ENCODE measurements around the gene MYH6. TPM values are rescaled to one million over a fixed set of nuclear protein-coding genes. Genes with fewer than 3 reads are reported as not detected.

MYH6 gene
- total RNA-seq: not detected in 2 replicates

DNA sequence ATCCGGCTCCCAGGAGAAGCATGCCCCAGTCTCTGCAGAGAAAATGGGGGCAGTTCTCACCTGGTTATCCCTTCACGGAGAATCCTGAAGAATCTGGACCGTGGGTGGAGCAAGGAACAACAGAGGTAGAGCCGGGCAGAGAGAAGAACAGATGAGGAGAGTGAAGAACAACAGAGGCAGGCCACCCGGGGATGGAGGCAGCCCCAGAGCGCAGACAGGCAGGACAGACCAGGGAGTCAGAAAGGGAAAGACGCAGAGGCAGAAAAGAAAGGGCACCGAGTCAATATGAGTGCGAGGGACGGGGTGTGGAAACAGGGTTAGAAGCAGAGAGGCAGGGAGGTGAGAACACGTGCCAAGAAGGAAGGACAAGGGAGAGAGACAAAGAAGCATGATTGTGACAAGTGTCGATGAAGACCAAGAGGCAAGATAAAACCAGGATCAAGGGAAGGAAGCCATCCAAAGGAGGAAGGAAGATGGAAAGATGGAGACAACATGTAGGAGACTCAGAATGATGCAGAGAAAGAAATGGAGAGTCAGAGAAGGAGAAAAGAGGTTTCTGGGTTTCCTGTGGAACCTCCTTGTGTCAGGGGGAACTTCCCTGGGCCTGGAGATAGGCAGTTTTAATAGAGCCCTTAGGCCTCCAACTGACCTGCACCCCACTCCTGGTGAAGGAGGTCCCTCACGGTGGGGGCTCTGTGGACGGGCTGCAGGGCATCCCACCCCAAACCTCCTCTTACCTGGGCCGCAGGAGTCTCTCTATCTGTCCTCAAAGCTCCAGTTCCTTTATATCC lies at the start of gene MYH6:
MYH6 (minus strand) TSS at position 758 of the 791 bp plus-strand sequence. CDS start 1,050 bp downstream, outside the sequence.

DNA sequence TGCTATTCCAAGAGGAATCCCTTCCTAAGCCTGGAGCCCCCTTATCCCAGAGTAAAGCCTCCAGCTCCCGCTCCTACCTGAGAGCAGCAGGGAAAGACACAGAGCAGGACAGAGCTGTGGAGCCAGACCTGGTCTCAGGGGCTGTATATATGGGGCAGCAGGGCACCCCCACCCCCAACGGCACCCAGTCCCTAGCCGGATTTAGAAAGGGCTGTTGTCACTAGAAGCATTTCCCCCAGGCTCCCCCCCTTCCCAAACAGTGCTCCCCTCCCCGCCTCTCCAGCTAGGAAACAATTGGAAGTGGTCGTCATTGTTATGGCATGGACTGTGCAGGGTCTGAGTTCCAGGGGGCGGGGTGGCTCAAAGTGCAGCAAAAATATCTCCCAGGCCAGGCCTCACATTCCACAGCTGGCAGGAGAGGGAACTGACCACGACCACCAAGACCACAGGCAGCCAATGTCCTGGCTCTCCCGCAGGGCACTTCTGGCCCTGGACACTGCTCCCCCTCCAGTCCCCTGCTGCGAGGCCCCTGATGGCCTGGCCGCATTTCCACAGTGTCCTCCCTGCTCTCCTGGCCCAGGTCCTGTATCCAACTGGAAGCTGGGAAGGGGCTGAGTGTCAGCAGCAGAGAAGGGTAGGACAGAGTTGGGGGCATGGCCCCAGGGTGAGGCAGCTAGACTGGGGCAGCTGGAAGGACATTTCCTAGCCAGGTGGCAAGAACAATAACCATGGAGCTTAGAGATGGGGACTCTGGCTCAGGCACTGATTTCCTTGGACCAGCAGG lies 27.7 kb upstream of the MYH6 start, which contains the start of gene MYH7:
MYH7 (minus strand) TSS at position 118 of the 784 bp plus-strand sequence. CDS start 1,928 bp downstream, outside the sequence.

GRCh38 chr14:23376482-23377197 lies 31.4 kb downstream of the MYH6 start, which contains the start of gene CMTM5:
CMTM5 (plus strand) TSS chr14:23377046; CDS start chr14:23377252, 206 bp downstream.

GRCh38 chr14:23372509-23372908 lies 35.6 kb downstream of the MYH6 start, which contains the start of gene IL25:
IL25 (plus strand) TSS chr14:23372809.

DNA sequence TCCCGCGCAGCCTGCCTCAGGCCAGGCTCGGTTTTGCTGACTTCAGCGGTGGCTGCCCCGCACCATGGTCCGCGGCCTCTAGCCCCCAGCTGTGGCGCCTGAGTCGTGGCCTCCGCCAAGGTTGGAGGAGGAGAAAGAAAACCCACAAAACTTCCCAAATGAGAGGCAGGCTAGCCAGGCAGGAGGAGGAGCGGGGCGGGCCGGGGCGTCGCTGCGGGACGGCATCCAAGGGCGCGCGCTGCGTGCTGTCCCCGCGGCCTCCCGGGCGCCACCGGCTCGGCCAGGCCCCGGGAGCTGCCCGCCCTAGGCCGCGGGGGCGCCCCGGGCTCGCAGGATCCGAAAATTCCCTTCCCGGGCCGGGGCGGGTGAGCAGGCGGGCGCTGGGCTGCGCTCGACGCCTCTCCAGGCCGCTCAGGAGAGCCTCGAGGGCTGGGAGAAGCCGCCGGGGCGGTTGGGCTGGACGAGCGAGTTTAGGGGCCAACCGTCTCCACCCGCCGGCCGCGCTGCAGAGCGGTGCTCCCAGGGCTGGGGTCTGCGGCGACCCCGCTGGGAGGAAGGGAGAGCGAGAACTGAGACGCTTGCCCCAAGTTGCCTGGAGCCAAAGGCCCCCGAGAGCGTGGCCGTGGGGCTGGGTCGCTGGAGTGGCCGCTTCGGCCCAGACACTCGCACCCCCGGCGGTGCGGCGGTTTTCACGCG lies 42.9 kb downstream of the MYH6 start, which contains the start of gene EFS:
EFS (minus strand) TSS at position 137 of the 696 bp plus-strand sequence. CDS start 147 bp downstream, outside the sequence.

DNA sequence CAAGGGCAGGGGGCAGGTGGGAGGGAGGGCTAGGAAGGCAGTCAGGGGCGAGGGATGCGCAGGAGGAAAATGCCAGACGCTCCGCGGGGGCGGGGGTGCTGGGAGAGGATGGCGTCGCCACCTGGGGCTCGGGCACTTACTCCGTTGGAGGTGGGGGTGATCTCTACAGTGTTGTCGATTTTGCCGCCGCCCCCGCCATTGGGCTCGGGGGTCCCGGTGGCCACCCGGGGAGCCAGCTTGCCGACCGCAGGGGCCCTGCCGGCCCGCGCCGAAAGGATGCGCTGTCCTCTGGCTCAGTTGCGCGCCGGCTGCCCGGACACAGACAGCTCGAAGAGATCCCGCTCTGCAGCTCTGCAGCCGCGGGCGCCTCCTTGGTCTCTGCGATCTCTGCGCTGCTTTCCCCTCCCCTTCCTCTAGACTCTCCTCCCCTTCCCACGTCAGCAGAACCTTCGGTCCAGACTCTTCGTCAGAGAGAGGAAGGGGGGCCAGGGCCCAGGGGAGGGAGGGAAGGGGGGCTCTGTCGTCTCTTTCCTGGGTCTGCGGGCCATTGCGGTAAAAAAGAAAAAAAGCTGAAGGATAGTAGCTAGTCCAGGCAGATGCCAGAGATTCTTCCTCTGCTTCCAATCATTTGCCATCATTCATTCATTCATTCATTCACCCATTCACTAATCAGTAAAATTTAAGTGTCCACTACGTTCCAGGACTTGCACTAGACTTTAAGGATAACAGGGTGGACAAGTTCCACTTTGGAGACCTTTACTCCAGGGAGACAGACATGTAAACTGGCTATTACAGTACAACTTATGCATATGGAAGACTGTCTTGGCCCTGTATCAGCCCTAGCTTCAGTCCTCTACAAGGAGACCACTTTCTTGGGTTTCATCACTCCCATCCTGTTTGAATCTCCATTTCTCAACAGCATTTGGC lies 55.3 kb downstream of the MYH6 start, which contains the start of gene SLC22A17:
SLC22A17 (minus strand) TSS at position 382 of the 927 bp plus-strand sequence.

Small RNAs within 50 kb of the gene (small RNA-seq; reads per million reads assigned to genes)
- gene MIR208A (not detected), gene MIR208B (not detected)

Other genes with a start within 250 kb of the MYH6 start
- gene SLC7A8, start 224.6 kb downstream of the MYH6 start, total RNA-seq: 2.2 and 3.3 TPM in 2 replicates
- gene RNF212B, start 170.3 kb downstream of the MYH6 start, total RNA-seq: not detected in 2 replicates
- 5.7 and 7.7 TPM in 2 replicates for gene HOMEZ, start 122.1 kb downstream of the MYH6 start, total RNA-seq
- gene PPP1R3E, start 105.4 kb downstream of the MYH6 start, total RNA-seq: 3.7 and 4.3 TPM in 2 replicates
- gene BCL2L2, start 101.4 kb downstream of the MYH6 start, total RNA-seq: 12.5 and 16.8 TPM in 2 replicates
- 52.4 and 55.9 TPM in 2 replicates for gene PABPN1, start 86.8 kb downstream of the MYH6 start, total RNA-seq
- gene SLC22A17, start 55.4 kb downstream of the MYH6 start, total RNA-seq: 5.3 and 9.9 TPM in 2 replicates
- gene EFS, start 43.1 kb downstream of the MYH6 start, total RNA-seq: 0.59 and 1.1 TPM in 2 replicates
- gene IL25, start 35.5 kb downstream of the MYH6 start, total RNA-seq: not detected in 2 replicates
- not detected in 2 replicates for gene CMTM5, start 31.2 kb downstream of the MYH6 start, total RNA-seq
- not detected in 2 replicates for gene MYH7, start 27.4 kb upstream of the MYH6 start, total RNA-seq
- 30.5 and 32.8 TPM in 2 replicates for gene NGDN, start 61.4 kb upstream of the MYH6 start, total RNA-seq
- gene ZFHX2, start 143.5 kb upstream of the MYH6 start, total RNA-seq: 0.20 and 0.73 TPM in 2 replicates
- 15.8 and 17.8 TPM in 2 replicates for gene THTPA, start 148.0 kb upstream of the MYH6 start, total RNA-seq
- gene AP1G2, start 159.5 kb upstream of the MYH6 start, total RNA-seq: 11.7 and 22.4 TPM in 2 replicates
- gene JPH4, start 170.5 kb upstream of the MYH6 start, total RNA-seq: not detected in 2 replicates
- gene DHRS2, start 228.1 kb upstream of the MYH6 start, total RNA-seq: 0.37 and 0.39 TPM in 2 replicates